Mesendoderm (in vitro differentiated cells): ENCODE data around the gene ZFPL1.

Experiments
- DNase-seq: peaks from one replicate; pipeline ENCODE4 v3.0.0; 2013
- H2AK5ac ChIP-seq: 2 replicates; pipeline ENCODE4 v1.6.1; 2013; ENCODE audit warnings: low read length, inconsistent platforms
- H2BK120ac ChIP-seq: 2 replicates; pipeline ENCODE4 v1.6.1; 2013; ENCODE audit warnings: low read depth, mild to moderate bottlenecking, low read length, moderate library complexity, mixed read lengths
- H2BK15ac ChIP-seq: replicated peaks from 2 replicates; pipeline ENCODE4 v1.6.1; 2013; ENCODE audit warnings: low read depth, mild to moderate bottlenecking, moderate library complexity
- H2BK5ac ChIP-seq: 2 replicates; pipeline ENCODE4 v1.6.1; 2013; ENCODE audit warnings: low read length, inconsistent platforms
- H3K18ac ChIP-seq: 2 replicates; pipeline ENCODE4 v1.6.1; 2013; ENCODE audit warnings: mild to moderate bottlenecking, low read length, mixed read lengths
- H3K23ac ChIP-seq: one replicate; pipeline ENCODE4 v1.6.1; 2013; ENCODE audit warnings: low read length
- H3K27ac ChIP-seq: 2 replicates; pipeline ENCODE4 v1.5.1; 2013; ENCODE audit warnings: low read depth, mild to moderate bottlenecking, inconsistent platforms, low read length, moderate library complexity
- H3K27me3 ChIP-seq: 2 replicates; pipeline ENCODE4 v1.6.1; 2013; ENCODE audit warnings: low read length, control low read depth, mild to moderate bottlenecking, inconsistent platforms; ENCODE audit not compliant: insufficient read depth, poor library complexity
- H3K36me3 ChIP-seq: 2 replicates; pipeline ENCODE4 v1.6.1; 2013; ENCODE audit warnings: low read length, inconsistent platforms; ENCODE audit not compliant: control insufficient read depth, insufficient read depth
- H3K4ac ChIP-seq: one replicate; pipeline ENCODE4 v1.6.1; 2013; ENCODE audit warnings: low read depth, mild to moderate bottlenecking, low read length, moderate library complexity
- H3K4me1 ChIP-seq: 2 replicates; pipeline ENCODE4 v1.6.1; 2013; ENCODE audit warnings: low read depth, low read length, inconsistent platforms; ENCODE audit not compliant: control insufficient read depth
- H3K4me2 ChIP-seq: 2 replicates; pipeline ENCODE4 v1.6.1; 2013; ENCODE audit warnings: low read length
- H3K4me3 ChIP-seq: 2 replicates; pipeline ENCODE4 v1.5.1; 2013; ENCODE audit warnings: mild to moderate bottlenecking, low read length
- H3K56ac ChIP-seq: one replicate; pipeline ENCODE4 v1.6.1; 2013; ENCODE audit warnings: low read length
- H3K79me1 ChIP-seq: 2 replicates; pipeline ENCODE4 v1.6.1; 2013; ENCODE audit warnings: low read length, inconsistent platforms
- H3K79me2 ChIP-seq: 2 replicates; pipeline ENCODE4 v1.6.1; 2013; ENCODE audit warnings: mild to moderate bottlenecking, low read length; ENCODE audit not compliant: control insufficient read depth, insufficient read depth
- H3K9ac ChIP-seq: 2 replicates; pipeline ENCODE4 v1.6.1; 2013; ENCODE audit warnings: low read length, inconsistent platforms
- H4K5ac ChIP-seq: one replicate; pipeline ENCODE4 v1.6.1; 2013; ENCODE audit warnings: low read length
- H4K8ac ChIP-seq: one replicate; pipeline ENCODE4 v1.6.1; 2013; ENCODE audit warnings: low read depth, mild to moderate bottlenecking, control low read depth, low read length, moderate library complexity
- WGBS: extraction: QIAGEN DNeasy Blood & Tissue Kit; methylation state at CpG from one replicate; pipeline ENCODE4 v1.1.7; 2013; ENCODE audit warnings: low lambda C conversion rate, missing lambda C conversion rate; ENCODE audit not compliant: insufficient coverage; ENCODE audit errors: extremely low coverage; 5-methylcytosine and 5-hydroxymethylcytosine counted together

The ZFPL1 gene

GRCh38 chr11:65040847-65041622 lies 43.0 kb upstream of the ZFPL1 start, which contains the start of gene SAC3D1:
SAC3D1 (plus strand) TSS chr11:65041210; CDS start chr11:65041293, 83 bp downstream.
- Histone ChIP-seq H2BK120ac (no peak within 1 kb of the TSS), H2BK15ac (no peak within 1 kb of the TSS), H4K5ac (no peak within 1 kb of the TSS), H3K23ac (peak within 1 kb of the TSS; percentile 66), H2BK5ac (peak within 1 kb of the TSS; percentile 95), H3K4me1 (no peaks in the 10 kb centered on the region), H3K27ac (peak within 1 kb of the TSS; percentile 98), H4K8ac (no peak within 1 kb of the TSS), H3K79me1 (peaks cover 7% of the 10 kb centered on the region), H3K4ac (no peak within 1 kb of the TSS), H3K36me3 (peaks cover 2% of the 10 kb centered on the region), H3K4me3 (peak within 1 kb of the TSS; percentile 83), H3K27me3 (no peaks in the 10 kb centered on the region), H3K4me2 (peak within 1 kb of the TSS; percentile 73), H3K56ac (peak within 1 kb of the TSS; percentile 99), H3K18ac (peak within 1 kb of the TSS; percentile 75), H2AK5ac (no peak within 1 kb of the TSS), H3K79me2 (peaks cover 2% of the 10 kb centered on the region), H3K9ac (peak within 1 kb of the TSS; percentile 96)
- peak; percentile 98 for DNase-seq
- no CpG with 5 or more reads among the region's 91 CpGs for WGBS

DNA sequence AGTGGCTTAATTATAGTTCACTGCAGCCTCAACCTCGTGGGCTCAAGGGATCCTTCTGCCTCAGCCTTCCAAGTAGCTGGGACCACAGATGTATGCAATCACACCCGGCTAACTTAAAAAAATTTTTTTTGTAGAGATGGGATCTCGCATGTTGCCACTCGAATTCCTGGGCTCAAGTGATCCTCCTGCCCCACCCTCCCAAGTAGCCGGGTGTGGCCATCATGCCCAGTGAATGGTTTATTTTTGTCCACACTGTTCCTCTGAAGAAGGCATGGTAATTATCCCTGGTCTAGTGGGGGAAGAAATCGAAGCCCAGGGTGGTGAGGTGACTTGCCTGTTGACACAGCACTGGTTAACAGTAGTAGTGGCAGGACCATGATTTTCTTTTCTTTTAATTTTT lies 41.1 kb upstream of the ZFPL1 start:
- H3K27ac ChIP-seq = no peak overlapping the region
- peaks cover 7% of the 10 kb centered on the region for H3K79me1 ChIP-seq
- H2BK15ac ChIP-seq = no peak overlapping the region
- H2BK5ac ChIP-seq = no peak overlapping the region
- peaks cover 2% of the 10 kb centered on the region for H3K79me2 ChIP-seq
- DNase-seq = no peak
- H3K4ac ChIP-seq = no peak overlapping the region
- H3K4me3 ChIP-seq = no peak overlapping the region
- H3K4me2 ChIP-seq = no peak overlapping the region
- no peak overlapping the region for H4K8ac ChIP-seq
- H3K9ac ChIP-seq = no peak overlapping the region
- no peak overlapping the region for H4K5ac ChIP-seq
- WGBS = no CpG with 5 or more reads among the region's 6 CpGs
- no peak overlapping the region for H2BK120ac ChIP-seq
- H3K18ac ChIP-seq = no peak overlapping the region
- H2AK5ac ChIP-seq = no peak overlapping the region
- no peaks in the 10 kb centered on the region for H3K4me1 ChIP-seq
- no peaks in the 10 kb centered on the region for H3K27me3 ChIP-seq
- peaks cover 2% of the 10 kb centered on the region for H3K36me3 ChIP-seq
- H3K56ac ChIP-seq = no peak overlapping the region
- no peak overlapping the region for H3K23ac ChIP-seq

DNA sequence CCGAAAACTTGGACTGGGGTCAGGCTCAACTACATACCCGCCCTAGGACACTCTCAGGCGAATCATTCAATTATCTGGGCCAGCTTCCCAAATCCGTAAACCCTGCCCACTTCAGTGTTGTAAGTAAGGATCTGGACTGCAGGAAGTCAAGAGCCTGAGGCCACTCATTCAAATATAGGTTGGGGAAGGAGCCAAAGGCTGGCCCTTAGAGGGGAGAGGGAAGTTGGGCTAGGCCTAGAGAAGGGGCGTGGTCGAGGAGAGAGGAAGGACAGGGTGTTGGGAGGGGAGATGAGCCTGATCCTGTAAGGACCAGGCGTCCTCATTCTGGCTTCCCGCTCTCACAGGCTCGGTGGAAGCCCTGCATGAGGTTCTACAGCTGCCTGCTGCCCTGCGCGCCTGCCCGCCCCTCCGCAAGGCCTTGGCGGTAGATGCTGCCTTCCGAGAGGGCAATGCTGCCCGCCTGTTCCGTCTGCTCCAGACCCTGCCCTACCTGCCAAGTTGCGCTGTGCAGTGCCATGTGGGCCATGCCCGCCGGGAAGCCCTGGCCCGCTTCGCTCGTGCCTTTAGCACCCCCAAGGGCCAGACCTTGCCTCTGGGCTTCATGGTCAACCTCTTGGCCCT lies 40.0 kb upstream of the ZFPL1 start:
- Histone ChIP-seq H3K23ac (no peak overlapping the region), H4K8ac (no peak overlapping the region), H2BK5ac (no peak overlapping the region), H3K27me3 (no peaks in the 10 kb centered on the region), H3K56ac (no peak overlapping the region), H4K5ac (no peak overlapping the region), H2AK5ac (no peak overlapping the region), H3K4ac (no peak overlapping the region), H3K4me3 (no peak overlapping the region), H2BK15ac (no peak overlapping the region), H3K4me1 (peaks cover 5% of the 10 kb centered on the region), H3K9ac (no peak overlapping the region), H3K36me3 (peaks cover 2% of the 10 kb centered on the region), H3K79me1 (peaks cover 7% of the 10 kb centered on the region), H3K4me2 (no peak overlapping the region), H3K27ac (no peak overlapping the region), H3K18ac (no peak overlapping the region), H2BK120ac (no peak overlapping the region), H3K79me2 (peaks cover 2% of the 10 kb centered on the region)
- no CpG with 5 or more reads among the region's 23 CpGs for WGBS
- DNase-seq = no peak

DNA sequence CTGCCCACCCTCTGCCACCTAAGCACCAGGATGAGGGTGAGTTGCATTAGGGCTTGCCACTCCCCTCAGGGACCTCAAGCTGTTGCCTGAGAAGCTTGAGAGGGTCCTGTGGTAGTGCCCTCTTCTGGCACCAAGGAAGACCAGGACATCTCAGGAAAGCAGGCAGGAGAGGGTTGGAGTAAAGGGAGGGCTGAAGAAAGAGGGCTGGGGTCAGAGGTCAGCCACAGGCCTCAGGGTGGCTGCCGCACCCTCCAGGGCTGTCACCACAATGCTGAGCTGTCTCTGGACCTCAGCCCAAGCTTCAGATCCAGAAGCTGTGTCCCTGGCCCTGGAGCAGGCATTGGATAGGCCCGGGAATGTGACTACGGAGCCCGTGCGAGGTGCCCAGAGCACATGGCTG lies 39.0 kb upstream of the ZFPL1 start:
- H3K27me3 ChIP-seq = no peaks in the 10 kb centered on the region
- H3K27ac ChIP-seq = no peak overlapping the region
- no peak overlapping the region for H2AK5ac ChIP-seq
- no peak overlapping the region for H2BK5ac ChIP-seq
- H3K23ac ChIP-seq = no peak overlapping the region
- no peak overlapping the region for H4K5ac ChIP-seq
- no CpG with 5 or more reads among the region's 5 CpGs for WGBS
- no peak overlapping the region for H3K4me2 ChIP-seq
- peaks cover 5% of the 10 kb centered on the region for H3K4me1 ChIP-seq
- H3K36me3 ChIP-seq = peaks cover 2% of the 10 kb centered on the region
- no peak overlapping the region for H3K4me3 ChIP-seq
- no peak overlapping the region for H3K56ac ChIP-seq
- no peak overlapping the region for H4K8ac ChIP-seq
- DNase-seq = no peak
- H3K79me1 ChIP-seq = peaks cover 7% of the 10 kb centered on the region
- peaks cover 2% of the 10 kb centered on the region for H3K79me2 ChIP-seq
- H2BK120ac ChIP-seq = no peak overlapping the region
- H2BK15ac ChIP-seq = no peak overlapping the region
- H3K9ac ChIP-seq = no peak overlapping the region
- H3K18ac ChIP-seq = no peak overlapping the region
- H3K4ac ChIP-seq = no peak overlapping the region

DNA sequence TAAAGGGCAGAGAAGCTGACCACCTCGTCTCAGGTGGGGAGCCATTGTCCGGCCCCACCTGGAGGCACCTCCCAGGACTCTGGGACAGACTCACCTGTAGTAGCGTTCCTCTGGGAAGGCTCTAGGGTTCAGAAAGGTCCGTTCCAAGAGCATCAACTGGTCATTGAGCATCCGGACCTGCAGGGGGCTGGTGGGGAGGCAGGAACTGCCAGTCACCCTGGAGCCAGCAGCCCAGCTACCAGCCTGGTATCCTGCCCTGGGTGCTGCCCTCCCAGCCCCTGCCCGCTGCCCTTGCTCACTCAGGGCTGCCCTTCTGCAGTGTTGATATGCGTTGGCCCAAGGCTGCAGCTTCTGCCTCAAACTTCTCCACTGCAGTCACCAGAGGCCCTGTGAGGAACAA lies 38.3 kb upstream of the ZFPL1 start:
- Histone ChIP-seq H3K56ac (no peak overlapping the region), H3K4me3 (no peak overlapping the region), H3K4me1 (peaks cover 5% of the 10 kb centered on the region), H3K23ac (no peak overlapping the region), H3K79me1 (peaks cover 7% of the 10 kb centered on the region), H3K18ac (no peak overlapping the region), H2BK5ac (no peak overlapping the region), H3K27ac (no peak overlapping the region), H2AK5ac (no peak overlapping the region), H3K79me2 (peaks cover 2% of the 10 kb centered on the region), H2BK15ac (no peak overlapping the region), H4K8ac (no peak overlapping the region), H2BK120ac (no peak overlapping the region), H3K4me2 (no peak overlapping the region), H3K36me3 (peaks cover 2% of the 10 kb centered on the region), H3K4ac (no peak overlapping the region), H3K27me3 (no peaks in the 10 kb centered on the region), H4K5ac (no peak overlapping the region), H3K9ac (no peak overlapping the region)
- no CpG with 5 or more reads among the region's 7 CpGs for WGBS
- DNase-seq = no peak
